Measurements from ENCODE around the gene NRBP1.
A peak's percentile ranks its signal among the peaks of the same experiment; 100 is the strongest.
"Not testable (repeated sequence)": the region's sequence is repeated elsewhere in the genome, so short reads cannot be mapped to it uniquely, and the experiment has no call there.

The NRBP1 gene

DNA sequence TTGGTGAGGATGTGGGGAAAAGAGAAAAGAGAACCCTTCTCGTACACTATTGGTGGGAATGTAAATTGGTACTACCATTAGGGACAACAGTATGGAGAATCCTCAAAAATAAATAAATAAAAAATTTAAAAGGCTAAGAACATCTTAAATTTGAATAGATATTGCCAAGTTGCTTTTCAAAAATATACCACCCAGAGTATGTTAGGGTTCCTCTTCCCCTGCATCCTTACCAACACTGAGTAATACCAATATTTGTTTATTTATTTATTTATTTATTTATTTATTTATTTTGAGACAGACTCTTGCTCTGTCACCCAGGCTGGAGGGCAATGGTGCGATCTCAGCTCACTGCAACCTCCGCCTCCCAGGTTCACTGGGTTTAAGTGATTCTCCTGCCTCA lies 5.5 kb upstream of the NRBP1 start:
- DNase-seq: no peak

DNA sequence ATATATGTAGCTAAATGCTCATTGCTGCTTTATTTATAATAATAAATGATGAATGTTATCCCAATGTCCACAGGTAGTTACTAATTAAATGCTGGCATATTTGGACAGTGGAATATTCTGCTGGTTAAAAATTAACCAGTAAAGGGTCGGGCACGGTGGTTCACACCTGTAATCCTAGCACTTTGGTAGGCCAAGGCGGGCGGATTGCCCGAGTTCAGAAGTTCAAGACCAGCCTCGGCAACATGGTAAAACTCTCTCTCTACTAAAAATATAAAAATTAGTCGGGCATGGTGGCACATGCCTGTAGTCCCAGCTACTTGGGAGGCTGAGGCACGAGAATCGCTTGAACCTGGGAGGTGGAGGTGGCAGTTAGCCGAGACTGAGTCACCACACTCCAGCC lies 3.4 kb upstream of the NRBP1 start:
- not testable (repeated sequence) for DNase-seq

DNA sequence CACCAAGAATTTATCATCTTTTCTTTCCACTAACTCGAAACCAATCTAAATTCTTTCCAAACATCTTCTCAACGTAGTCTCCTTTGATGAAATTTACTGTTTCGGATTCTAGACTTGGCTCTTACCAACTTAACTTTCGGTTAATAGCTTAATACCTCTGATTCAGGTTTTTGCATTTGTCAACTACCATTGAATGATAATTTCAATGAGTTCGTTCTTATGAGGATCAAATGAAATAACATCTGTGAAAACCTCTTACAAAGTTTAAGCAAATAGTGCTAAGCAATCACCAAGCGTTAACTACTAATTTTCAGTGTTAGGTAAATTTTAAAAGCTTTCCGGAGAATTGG lies 593 bp upstream of the NRBP1 start:
- DNase-seq: no peak

DNA sequence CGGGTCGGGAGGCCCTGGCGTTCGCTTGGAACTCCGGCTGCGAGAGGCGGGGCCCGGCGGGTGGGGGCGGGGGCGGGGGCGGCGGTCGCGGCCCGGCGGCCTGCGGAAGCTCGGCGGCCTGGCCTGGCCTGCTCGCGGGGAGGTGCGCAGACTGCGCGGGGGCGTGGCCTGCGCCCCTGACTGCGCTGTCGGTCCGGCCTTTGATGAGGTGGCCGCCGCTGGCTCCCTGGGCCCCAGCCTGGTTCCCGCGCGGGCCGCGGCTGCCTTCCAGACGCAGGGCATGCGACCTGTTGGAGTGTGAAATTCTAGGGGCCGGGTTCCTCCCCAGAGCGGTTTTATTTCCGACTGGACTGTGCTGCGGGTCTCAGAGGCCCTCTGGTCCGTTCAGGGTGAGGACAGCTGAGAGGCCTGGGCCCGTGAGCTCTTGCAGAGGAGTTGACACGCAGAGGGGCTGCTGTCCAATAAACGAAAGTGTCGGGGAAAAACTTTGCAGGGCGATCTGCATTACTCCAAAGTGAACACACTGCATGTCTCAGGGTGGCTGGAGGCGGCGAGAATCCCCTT lies 629 bp downstream of the NRBP1 start:
- DNase-seq: peak; percentile 1

DNA sequence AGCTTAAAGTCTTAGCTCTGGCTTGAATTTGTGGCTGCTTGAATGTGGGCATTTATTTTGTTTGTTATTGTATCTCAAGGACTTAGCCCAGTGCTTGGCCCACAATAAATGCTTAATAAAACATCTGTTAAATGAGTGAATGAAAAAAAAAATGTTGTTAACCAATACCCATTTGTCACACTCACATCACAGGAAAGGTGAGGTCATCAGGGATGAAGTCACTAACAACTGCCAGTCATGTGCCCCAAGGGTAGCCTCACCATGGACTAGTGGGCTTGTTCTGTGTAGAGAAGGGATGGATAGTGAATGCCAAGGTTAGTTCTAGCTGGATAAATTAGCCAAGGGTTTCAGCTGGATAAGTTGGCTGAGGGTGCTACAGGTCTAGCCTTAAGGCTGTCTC lies 3.0 kb downstream of the NRBP1 start:
- no peak for DNase-seq

DNA sequence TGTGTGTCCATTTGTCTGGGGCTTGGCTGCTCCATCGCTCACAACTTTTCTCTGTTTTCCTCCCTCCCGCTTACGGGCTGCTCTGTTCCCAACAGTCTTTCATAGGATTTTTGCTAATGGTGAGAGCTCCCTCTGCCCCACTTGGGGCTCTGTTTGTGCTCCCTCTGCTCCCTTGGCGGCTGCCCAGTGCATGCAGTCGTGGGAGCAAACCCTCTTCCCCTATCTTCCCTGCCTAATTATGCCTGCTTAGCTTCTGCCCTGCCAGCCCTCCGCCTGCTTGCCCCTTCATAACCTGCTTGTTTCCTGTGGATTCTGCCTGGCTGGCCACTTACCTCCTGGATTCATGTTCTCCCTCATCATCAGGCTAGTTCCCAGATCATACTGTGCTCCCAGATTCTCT lies 7.2 kb downstream of the NRBP1 start:
- DNase-seq: no peak

DNA sequence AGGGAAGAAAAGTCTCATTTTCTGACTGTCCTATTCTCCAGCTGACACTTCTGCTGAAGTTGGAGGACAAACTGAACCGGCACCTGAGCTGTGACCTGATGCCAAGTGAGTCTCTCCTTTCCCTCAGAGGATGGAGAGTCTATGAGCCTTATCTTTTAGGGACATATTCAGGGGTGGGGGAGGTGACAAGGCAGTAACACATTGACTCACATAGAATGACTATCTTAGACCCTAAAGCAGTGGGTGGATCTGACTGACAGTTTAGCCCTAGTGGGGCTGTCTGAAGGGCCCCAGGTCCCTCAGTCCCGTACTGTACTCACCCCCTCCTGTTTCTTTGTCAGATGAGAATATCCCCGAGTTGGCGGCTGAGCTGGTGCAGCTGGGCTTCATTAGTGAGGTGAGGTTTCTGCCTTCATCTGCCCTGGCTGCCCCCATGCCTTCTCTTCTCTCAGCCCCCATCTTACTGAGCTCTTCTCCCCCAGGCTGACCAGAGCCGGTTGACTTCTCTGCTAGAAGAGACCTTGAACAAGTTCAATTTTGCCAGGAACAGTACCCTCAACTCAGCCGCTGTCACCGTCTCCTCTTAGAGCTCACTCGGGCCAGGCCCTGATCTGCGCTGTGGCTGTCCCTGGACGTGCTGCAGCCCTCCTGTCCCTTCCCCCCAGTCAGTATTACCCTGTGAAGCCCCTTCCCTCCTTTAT lies 12.9 kb downstream of the NRBP1 start:
- DNase-seq: no peak

DNA sequence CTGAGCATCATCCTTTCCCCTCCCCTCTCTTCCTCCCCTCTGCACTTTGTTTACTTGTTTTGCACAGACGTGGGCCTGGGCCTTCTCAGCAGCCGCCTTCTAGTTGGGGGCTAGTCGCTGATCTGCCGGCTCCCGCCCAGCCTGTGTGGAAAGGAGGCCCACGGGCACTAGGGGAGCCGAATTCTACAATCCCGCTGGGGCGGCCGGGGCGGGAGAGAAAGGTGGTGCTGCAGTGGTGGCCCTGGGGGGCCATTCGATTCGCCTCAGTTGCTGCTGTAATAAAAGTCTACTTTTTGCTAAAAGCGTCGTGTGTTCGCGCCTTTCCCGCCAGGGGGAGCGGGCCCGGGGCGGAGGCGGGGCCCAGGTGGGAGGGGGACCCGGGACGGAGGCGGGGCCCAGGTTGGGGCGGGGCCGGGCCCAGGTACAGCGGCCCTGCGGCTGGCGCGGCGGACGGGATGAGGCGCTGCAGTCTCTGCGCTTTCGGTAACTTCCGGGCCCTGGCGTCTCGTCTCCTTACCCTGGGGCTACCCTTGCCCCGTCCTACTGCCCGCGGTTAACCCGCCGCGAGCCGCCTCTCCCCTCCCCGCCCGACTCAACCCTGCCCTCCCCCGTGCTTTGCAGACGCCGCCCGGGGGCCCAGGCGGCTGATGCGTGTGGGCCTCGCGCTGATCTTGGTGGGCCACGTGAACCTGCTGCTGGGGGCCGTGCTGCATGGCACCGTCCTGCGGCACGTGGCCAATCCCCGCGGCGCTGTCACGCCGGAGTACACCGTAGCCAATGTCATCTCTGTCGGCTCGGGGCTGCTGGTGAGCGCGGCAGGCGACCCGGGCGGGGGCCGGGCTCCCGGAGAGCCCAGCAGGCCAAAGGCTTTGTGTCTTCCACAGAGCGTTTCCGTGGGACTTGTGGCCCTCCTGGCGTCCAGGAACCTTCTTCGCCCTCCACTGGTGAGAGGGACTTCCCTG lies 13.8 kb downstream of the NRBP1 start, which contains the start of gene KRTCAP3:
TSS of gene KRTCAP3 (plus strand) at position 424 of the 962 bp plus-strand sequence. CDS start at position 456, 32 bp downstream.
- DNase-seq: no peak

DNA sequence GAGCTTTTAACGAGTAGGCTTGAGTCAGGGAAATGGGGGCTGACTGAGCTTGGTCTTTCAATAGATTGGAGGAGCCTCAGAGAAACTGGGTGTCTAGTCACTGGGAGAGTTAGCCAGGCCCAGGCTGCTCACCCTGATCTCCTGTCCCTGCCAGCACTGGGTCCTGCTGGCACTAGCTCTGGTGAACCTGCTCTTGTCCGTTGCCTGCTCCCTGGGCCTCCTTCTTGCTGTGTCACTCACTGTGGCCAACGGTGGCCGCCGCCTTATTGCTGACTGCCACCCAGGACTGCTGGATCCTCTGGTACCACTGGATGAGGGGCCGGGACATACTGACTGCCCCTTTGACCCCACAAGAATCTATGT lies 14.5 kb downstream of the NRBP1 start:
- DNase-seq: no peak

DNA sequence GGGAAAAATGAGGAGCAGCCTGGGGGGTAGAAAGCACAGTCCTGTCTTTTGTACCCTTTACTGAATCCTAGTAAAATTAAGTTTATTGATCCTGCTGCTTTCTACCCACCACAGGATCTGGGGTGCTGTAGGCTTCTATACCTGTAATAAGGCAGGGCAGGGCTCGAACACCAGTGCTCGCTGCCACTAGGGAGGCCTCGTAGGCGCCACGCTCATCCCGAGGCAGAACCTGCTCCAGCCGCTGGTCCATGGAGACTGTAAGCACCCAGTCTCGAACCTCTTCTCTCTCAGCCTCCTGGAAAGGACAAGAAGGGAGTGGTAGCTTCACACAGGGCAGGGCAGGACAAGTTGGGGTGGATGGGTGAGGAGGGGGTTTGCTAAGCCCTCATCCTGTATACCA lies 16.7 kb downstream of the NRBP1 start:
- no peak for DNase-seq

DNA sequence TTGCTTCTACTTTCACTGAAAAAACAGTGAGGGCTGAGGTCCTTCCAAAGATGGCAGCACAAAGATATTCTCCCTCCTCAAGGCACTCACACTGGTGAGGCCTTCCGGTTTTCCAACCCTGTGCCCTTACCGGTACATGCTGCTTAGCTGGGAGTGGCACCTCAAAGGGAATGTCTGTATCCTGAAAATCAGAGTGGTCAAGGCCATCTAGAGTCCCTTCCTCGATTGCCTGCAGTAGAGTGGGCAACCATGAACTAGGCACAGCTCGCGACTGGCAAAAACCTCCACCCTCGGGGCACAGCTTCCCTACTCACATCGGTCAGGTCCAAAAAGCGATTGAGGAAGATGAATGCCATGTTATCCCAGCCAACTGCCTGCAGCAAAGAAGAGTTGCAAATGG lies 17.2 kb downstream of the NRBP1 start:
- DNase-seq: no peak

DNA sequence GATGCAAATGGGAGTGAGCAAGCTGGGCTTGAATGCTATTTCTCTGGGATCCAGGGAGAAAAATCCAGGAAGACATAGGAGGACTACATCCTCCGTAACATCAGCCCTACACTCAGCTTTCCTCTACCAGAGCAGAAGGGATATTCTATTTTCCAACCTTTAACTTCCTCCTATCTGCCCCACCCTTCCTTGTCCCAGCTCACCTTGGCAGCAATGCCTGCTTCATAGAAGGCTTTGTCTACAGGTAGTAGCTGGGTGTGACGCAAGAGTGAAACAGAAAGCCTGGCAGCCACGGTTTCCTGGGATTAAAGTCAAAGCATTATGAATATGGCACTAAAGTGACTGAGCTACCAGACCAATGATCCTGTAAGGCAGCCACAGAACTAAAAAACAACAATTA lies 17.6 kb downstream of the NRBP1 start:
- no peak for DNase-seq

DNA sequence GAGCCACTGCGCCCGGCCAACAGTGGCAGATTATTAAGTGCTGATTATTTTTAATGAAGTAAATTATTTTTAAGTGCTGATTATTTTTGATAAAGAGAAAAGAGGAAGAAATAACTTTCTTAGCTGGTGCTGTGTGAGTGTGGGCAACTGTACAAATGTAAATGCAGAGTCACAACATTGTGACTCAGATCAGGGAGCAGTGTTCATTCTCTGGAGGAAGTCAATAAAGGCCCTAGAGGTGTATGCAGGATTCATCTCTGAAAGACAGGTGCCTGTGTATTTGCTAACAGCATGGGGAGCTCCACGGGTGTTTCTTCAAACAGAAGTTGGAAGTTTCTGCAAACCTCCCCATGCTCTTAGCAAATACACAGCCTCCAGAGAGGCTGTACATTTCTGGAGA lies 19.9 kb downstream of the NRBP1 start:
- DNase-seq: no peak

DNA sequence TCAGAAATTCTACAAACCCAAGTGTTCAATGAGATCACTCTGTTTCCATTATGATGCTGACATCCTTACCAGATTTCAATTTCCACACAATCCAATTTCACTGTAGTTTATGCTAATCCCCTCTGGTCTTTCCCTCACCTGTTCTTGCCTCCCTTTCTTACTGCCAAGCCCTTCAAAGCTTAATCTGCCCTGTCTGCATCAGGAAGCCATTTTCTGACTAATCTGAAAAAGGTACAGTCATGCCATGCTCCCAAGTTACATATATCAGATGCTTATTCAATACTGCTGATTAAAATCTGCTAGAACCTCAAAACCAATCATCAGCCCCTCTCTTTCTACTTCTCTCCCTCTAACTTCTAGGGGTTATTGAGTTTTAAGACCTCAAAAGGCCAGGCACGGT lies 22.7 kb downstream of the NRBP1 start:
- DNase-seq: no peak

DNA sequence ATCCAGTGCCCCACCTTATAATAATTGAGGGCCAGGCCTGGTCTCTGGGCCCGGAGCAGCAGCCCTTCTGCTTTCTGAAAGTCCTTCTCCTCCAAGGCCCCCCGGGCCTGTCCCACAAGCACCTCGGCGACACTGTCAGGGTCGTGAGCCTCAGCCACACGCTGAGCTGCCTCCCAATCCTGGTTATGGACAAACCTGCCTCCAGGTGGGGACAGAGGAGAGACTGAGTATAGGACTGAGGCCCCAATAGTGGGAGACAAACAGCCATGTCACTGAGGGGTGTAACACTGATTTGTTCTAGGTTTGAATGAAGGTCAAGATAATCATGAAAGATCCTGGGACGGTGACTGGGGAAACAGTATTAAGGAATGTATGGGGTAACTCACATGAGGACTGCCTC lies 25.5 kb downstream of the NRBP1 start:
- no peak for DNase-seq

DNA sequence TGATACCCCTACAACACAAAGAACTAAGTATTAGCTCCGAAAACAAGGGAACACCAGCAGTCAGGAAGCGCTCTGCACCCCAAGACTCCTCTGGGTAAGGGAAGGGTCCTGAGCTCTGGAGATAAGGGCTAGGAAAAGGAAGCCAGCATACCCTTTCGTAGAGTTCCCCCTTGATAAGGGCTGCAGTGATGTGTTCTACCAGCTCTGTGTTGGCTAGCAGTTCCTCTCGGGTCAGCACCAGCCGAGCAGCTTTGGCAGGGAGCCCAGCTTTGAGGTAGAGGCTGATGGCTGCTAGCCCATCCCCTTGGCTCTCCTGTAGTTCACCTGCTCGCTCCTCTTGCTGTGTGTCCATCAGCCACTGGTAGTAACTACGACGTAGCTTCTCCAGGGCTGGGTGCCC lies 32.7 kb downstream of the NRBP1 start:
- DNase-seq: no peak

DNA sequence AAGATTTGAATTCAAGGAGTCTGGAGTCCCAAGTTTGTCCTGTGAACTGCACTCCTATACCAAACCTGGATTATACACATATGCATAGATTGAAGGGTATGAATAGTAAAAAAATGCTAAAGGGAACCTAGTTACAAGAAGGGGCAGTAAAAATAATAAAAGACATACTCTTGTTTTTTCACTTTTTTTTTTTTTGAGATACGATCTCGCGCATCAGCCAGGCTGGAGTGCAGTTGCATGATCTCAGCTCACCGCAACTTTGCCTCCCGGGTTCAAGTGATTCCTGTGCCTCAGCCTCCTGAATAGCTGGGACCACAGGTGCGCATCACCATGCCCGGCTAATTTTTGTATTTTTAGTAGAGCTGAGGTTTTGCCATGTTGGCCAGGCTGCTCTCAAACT lies 36.0 kb downstream of the NRBP1 start:
- no peak for DNase-seq

DNA sequence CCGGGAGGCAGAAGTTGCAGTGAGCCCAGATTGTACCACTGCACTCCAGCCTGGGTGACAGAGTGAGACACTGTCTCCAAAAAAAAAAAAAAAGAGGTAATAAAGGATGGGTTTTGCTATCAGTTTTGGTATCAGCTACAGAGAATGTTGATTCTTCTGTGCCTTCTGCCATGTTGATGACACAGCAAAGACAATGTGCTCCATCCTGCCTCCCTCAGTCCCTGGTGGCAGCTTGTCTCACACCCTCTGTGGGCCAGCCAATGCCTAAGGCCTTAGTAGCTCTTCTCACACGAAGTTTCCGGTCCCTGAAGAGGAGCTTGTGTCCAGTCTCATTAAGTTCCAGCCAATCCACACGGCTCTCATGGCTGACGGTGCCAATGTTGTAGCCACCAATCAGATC lies 43.5 kb downstream of the NRBP1 start:
- no peak for DNase-seq

DNA sequence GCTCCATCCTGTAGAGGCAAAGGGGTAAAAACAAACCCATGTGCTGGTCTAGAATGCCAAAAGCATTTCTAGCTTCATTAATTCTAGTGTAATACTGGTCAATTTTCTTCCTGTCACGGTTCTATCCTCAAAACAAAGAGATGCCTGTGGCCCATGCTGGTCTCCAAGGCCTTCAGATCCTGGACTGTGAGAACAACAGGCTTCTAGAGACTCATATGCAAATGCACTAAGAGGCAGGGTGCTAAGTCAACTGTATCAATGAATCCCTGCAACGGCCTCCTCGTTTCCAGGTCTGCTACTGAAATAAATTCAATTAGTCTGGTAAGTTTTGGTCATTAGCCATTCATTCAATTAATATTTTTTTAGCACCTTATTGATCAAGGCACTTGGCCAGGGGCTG lies 57.1 kb downstream of the NRBP1 start:
- no peak for DNase-seq

DNA sequence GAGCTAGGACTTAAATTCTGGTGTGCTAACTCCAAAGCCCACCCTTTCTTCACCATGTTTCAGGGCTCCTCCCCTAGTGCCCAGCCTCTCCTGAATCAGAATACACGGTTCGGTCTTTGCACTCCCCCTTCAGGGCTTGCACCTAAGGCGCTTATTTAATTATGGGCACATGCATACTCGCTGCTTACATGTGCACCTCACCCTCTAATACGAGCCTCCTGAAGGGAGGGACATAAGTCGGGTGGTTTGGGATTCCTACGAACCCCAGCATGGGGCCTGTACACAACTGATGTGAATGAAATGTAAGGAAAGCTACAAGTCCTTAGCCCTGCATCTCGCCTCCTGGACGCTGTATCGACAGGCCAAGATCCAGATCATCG lies 60.7 kb downstream of the NRBP1 start:
- no peak for DNase-seq

DNA sequence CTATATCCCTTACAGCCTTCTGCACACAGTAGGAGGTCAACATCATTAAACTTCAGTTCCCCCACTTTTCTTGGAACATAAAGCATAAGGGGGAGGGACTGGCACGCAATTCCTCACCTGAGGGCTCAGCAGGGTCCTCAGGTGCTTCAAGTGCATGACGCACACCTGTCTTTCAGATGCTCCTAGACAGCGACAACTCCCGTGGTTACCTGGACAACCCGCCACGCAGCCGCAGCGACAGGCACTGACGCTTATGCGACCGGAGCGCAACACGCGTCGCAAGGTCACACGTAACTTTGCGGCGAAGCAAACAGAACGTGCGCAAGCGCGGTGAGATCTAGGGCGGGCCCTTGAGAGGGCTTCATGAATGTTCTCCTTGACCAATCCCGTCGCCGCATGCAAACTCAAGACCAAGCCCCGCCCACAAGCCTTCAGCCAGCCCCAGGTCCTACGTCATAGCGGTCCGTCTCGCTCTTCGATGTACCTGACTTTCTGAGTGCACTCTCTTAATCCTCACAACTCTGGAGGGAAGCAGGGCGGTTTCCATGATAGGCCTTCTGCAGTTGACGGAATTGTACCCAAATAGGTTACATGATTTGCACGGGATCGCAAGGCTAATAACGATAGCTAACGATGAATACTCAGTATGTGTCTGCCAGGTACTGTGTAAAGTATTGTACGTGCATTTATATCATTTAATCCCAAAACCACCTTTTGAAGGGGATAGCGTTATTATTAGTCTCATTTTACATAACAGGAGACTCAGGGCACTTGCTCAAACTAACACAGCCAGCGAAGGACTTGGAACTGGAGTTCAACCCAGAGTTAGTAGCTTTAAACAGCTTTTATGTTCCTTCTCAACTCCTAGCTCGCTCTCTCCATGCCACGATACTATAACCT lies 61.3 kb downstream of the NRBP1 start, which contains the start of gene IFT172:
TSS of gene IFT172 (minus strand) at position 246 of the 900 bp plus-strand sequence. CDS start at position 156, 90 bp downstream.
- DNase-seq: peak; percentile 99

All from NCI-H1694 (cell line).